GM12878 (cell line): ENCODE measurements around the gene HSPA12A. TPM values are rescaled to one million over a fixed set of nuclear protein-coding genes. Genes with fewer than 3 reads are reported as not detected.

ENCODE experiments used
- ATAC-seq: fragments of 200-7000 bp; cut with Tn5 transposase; 3 replicates; pipeline ENCODE4 v1.9.1; 2020; ENCODE audit warnings: mild to moderate bottlenecking, moderate library complexity
- BruUV-seq: library from RNA; stranded (reverse); fragments of 400-500 nt; replicated peaks from 2 replicates; lab custom pipeline; 2021; lab: Mats Ljungman, UMichigan
- CTCF ChIA-PET: fragments of 300-600 bp; sonication (Branson Sonifier 250); formaldehyde crosslinking; extraction: SDS; loops from one replicate; lab custom pipeline; 2021; ENCODE audit warnings: inconsistent platforms; lab: Yijun Ruan, JAX
- POLR2A ChIA-PET: fragments of 350-600 bp; formaldehyde crosslinking; extraction: SDS; loops from one replicate; lab custom pipeline; 2021; ENCODE audit warnings: inconsistent platforms; lab: Charles Lee
- RAD21 ChIA-PET: fragments of 300-600 bp; sonication (Branson Sonifier 250); formaldehyde crosslinking; loops from one replicate; lab custom pipeline; 2023; ENCODE audit warnings: antibody characterized with exemption; ENCODE audit not compliant: unreplicated experiment; lab: Charles Lee
- SMC1A ChIA-PET: fragments of 300-600 bp; sonication (Branson Sonifier 250); formaldehyde crosslinking; loops from one replicate; lab custom pipeline; 2023; ENCODE audit not compliant: unreplicated experiment, uncharacterized antibody; lab: Charles Lee
- DNase-seq: peaks from one replicate; pipeline ENCODE4 v3.0.0-alpha.2; 2011; ENCODE audit warnings: low read depth, low spot score
- FAIRE-seq: peaks from 3 replicates; lab custom pipeline; 2011; peaks lifted over from hg19 to GRCh38; lab: Jason Lieb, UNC
- H2AFZ ChIP-seq: 2 replicates; pipeline ENCODE4 v1.6.0; 2011; ENCODE audit warnings: low read depth, low read length, control low read depth; ENCODE audit not compliant: control insufficient read depth
- H3K27ac ChIP-seq: 2 replicates; pipeline ENCODE4 v1.5.1; 2011; ENCODE audit warnings: control low read depth; ENCODE audit not compliant: control insufficient read depth, insufficient read depth
- H3K27me3 ChIP-seq, 2 experiments: replicated peaks in 1 of 2; 2 replicates each; pipeline versions ENCODE4 v1.6.0 to v1.6.1; 2011; ENCODE audit warnings: low read length in 1 of 2; ENCODE audit not compliant: control insufficient read depth in 2 of 2, insufficient read depth in 2 of 2
- H3K36me3 ChIP-seq, 2 experiments: 2 replicates each; pipeline ENCODE4 v1.5.1; 2011; ENCODE audit warnings: low read length in 1 of 2; ENCODE audit not compliant: control insufficient read depth in 2 of 2, insufficient read depth in 2 of 2
- H3K4me1 ChIP-seq: 2 replicates; pipeline ENCODE4 v1.6.1; 2011; ENCODE audit warnings: mild to moderate bottlenecking, low read length, moderate library complexity, mixed read lengths; ENCODE audit not compliant: control insufficient read depth, insufficient read depth
- H3K4me2 ChIP-seq: 2 replicates; pipeline ENCODE4 v1.6.0; 2011; ENCODE audit warnings: control low read depth; ENCODE audit not compliant: control insufficient read depth, insufficient read depth
- H3K4me3 ChIP-seq: fragments of 200-600 bp; sonication (generic); 2 replicates; pipeline ENCODE4 v1.5.1; 2016
- H3K79me2 ChIP-seq: 2 replicates; pipeline ENCODE4 v1.6.0; 2011; ENCODE audit warnings: low read length; ENCODE audit not compliant: control insufficient read depth, insufficient read depth
- H3K9ac ChIP-seq: 2 replicates; pipeline ENCODE4 v1.8.0; 2011; ENCODE audit warnings: low read length, control low read depth, mixed read lengths; ENCODE audit not compliant: control insufficient read depth, insufficient read depth
- H3K9me3 ChIP-seq: replicated peaks from 3 replicates; pipeline ENCODE4 v1.5.1; 2011; ENCODE audit warnings: mild to moderate bottlenecking, low read length; ENCODE audit not compliant: control insufficient read depth, insufficient read depth
- H4K20me1 ChIP-seq: 2 replicates; pipeline ENCODE4 v1.6.0; 2011; ENCODE audit not compliant: control insufficient read depth, insufficient read depth
- BCL11A ChIP-seq: IDR thresholded peaks from 2 replicates; pipeline ENCODE4 v1.6.1; 2011; ENCODE audit warnings: low read depth, low read length
- DPF2 ChIP-seq: fragments of 450-650 bp; IDR thresholded peaks from 2 replicates; pipeline ENCODE4 v1.6.1; 2017; ENCODE audit warnings: mild to moderate bottlenecking
- ETV6 ChIP-seq, 2 experiments: fragments of 450-650 bp in 1 of 2; IDR thresholded peaks in 1 of 2; conservative IDR thresholded peaks in 1 of 2; 2 replicates each; pipeline ENCODE4 v1.6.1; 2014; ENCODE audit warnings: antibody characterized with exemption in 1 of 2, borderline replicate concordance in 1 of 2, low read depth in 1 of 2, mild to moderate bottlenecking in 1 of 2, moderate library complexity in 1 of 2
- GATAD2B ChIP-seq: fragments of 450-650 bp; conservative IDR thresholded peaks from 2 replicates; pipeline ENCODE4 v1.6.1; 2017; ENCODE audit warnings: low read depth, mild to moderate bottlenecking, moderate library complexity
- KDM1A ChIP-seq: fragments of 200-600 bp; sonication (generic); IDR thresholded peaks from 2 replicates; pipeline ENCODE4 v1.6.1; 2016; ENCODE audit warnings: borderline replicate concordance
- KLF5 ChIP-seq: fragments of 450-650 bp; IDR thresholded peaks from 2 replicates; pipeline ENCODE4 v1.6.1; 2014; ENCODE audit warnings: mild to moderate bottlenecking; ENCODE audit not compliant: partially characterized antibody
- MYB ChIP-seq: fragments of 150-350 bp; IDR thresholded peaks from 2 replicates; pipeline ENCODE4 v1.6.1; 2014; ENCODE audit warnings: mild to moderate bottlenecking, low read depth, low read length, borderline replicate concordance
- NR2C2 ChIP-seq: IDR thresholded peaks from 2 replicates; pipeline ENCODE4 v1.6.1; 2011; ENCODE audit warnings: borderline replicate concordance, low read depth; ENCODE audit not compliant: control insufficient read depth, insufficient read length
- NR2F1 ChIP-seq: fragments of 450-650 bp; conservative IDR thresholded peaks from 2 replicates; pipeline ENCODE4 v1.6.1; 2017; ENCODE audit warnings: mild to moderate bottlenecking
- POU2F2 ChIP-seq: IDR thresholded peaks from 3 replicates; pipeline ENCODE4 v1.6.1; 2011; ENCODE audit warnings: low read depth, mild to moderate bottlenecking, low read length, borderline replicate concordance
- TCF3 ChIP-seq: IDR thresholded peaks from 2 replicates; pipeline ENCODE4 v1.6.1; 2012; ENCODE audit warnings: low read depth, mild to moderate bottlenecking, low read length, borderline replicate concordance; ENCODE audit not compliant: insufficient read depth
- USF2 ChIP-seq: IDR thresholded peaks from 2 replicates; pipeline ENCODE4 v1.6.1; 2011; ENCODE audit warnings: low read depth, low read length, improper control_type of control experiment, borderline replicate concordance
- WGBS: methylation state at CpG from one replicate; pipeline ENCODE4 v1.1.6; 2016; ENCODE audit warnings: low lambda C conversion rate; ENCODE audit not compliant: insufficient replicate concordance, insufficient coverage; ENCODE audit errors: missing lambda C conversion rate; 5-methylcytosine and 5-hydroxymethylcytosine counted together
- in situ Hi-C: fragments of 300-500 bp; cut with MboI; formaldehyde crosslinking; loops from 9 replicates; pipeline ENCODE4 v1.14.3; 2018; ENCODE audit warnings: mixed read lengths
- intact Hi-C: fragments of 100-400 bp; cut with micrococcal nuclease; formaldehyde crosslinking; loops from one replicate; pipeline ENCODE4 v1.14.2; 2022; ENCODE audit not compliant: unreplicated experiment
- polyA plus RNA-seq, 11 experiments: library from polyadenylated mRNA; depleted of rRNA in 4 of 11; unstranded in 6 of 11; stranded (reverse) in 5 of 11; fragments of >200 nt; fragmentation: Nextera tagmentation in 4 of 11; fragmentation: Illumina TruSeq in 1 of 11; extraction: Ambion mirVana in 4 of 11; extraction: Trizol in 1 of 11; gene quantifications; 1 replicate in 1 of 11; 2 replicates in 10 of 11; pipeline versions ENCODE4 v1.2.1 to v1.2.3, GENCODE V29; 2011 to 2016; ENCODE audit warnings: inconsistent platforms in 2 of 11, missing spikeins in 2 of 11, low read depth in 1 of 11
- total RNA-seq, 4 experiments: library from RNA; depleted of rRNA in 3 of 4; stranded (reverse); fragments of >200 nt in 3 of 4; fragmentation: Illumina TruSeq in 1 of 4; extraction: Trizol in 1 of 4; gene quantifications; 2 replicates each; pipeline versions ENCODE4 v1.2.1 to v1.2.3, GENCODE V29; 2013 to 2021
- TF ChIP-seq, protein P1 (sequence below): IDR thresholded peaks from 2 replicates; pipeline ENCODE4 v1.6.1; 2011; ENCODE audit warnings: low read depth, mild to moderate bottlenecking, low read length, moderate library complexity, borderline replicate concordance; ENCODE audit errors: extremely low read depth
- TF ChIP-seq, protein P2 (sequence below), 3 experiments: IDR thresholded peaks in 2 of 3; conservative IDR thresholded peaks in 1 of 3; 2 replicates each; pipeline ENCODE4 v1.5.1; 2011; ENCODE audit warnings: low read depth in 3 of 3, low read length in 3 of 3, mild to moderate bottlenecking in 3 of 3, control low read depth in 2 of 3, moderate library complexity in 2 of 3, inconsistent platforms in 1 of 3, mixed read lengths in 1 of 3; ENCODE audit not compliant: control insufficient read depth in 2 of 3, insufficient read depth in 1 of 3; ENCODE audit errors: extremely low read depth in 1 of 3

Gene HSPA12A
- total and polyA plus RNA-seq, 10 of the 15 experiments (the other 5 are each of a cell fraction or from before 2014, with no cell fraction given), result 0.90 to 20.2 (median 2.8) TPM

DNA sequence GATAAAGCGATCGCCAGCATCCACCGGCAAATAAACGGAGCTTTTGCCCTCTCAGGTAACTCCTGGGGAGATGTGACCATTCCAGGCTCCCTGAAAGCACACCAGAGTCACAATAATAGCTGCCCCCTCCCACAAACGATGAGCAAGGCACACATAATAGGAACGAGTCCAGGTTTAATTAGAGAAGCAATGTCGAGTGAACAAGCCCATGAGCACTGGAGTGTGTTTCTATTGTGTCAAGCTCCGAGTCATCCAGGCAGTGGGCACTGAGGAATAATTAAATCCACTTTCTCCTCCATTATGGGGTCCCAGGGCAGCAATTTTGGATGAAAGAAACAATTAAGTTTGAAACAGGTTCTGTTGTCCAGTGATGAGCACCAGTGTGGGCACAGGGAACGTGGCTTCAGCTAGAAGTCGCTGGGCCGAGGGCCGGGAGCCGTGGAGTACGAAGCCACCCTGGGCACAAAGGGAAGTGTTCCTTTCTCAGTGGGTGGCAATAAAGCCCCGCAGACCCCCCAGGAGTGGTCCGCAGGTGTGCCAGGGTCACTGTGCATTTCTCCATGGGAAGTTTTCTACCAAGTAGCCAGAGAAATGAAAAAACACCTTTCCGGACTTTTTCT lies 109.7 kb downstream of the HSPA12A start:
- Histone ChIP-seq H3K9me3 (no peaks in the 10 kb centered on the region), H3K4me2 (no peak overlapping the region), H3K79me2 (no peaks in the 10 kb centered on the region), H3K27ac (no peak overlapping the region), H3K4me3 (no peak overlapping the region), H3K4me1 (no peaks in the 10 kb centered on the region), H4K20me1 (no peaks in the 10 kb centered on the region), H2AFZ (no peak overlapping the region), H3K9ac (no peak overlapping the region), H3K36me3 (no peaks in the 10 kb centered on the region), H3K27me3 (no peaks in the 10 kb centered on the region)
- intact Hi-C loops, result no loop called here
- no peak for DNase-seq
- ATAC-seq, result no peak
- ChIA-PET SMC1A (no interaction called here), RAD21 (no interaction called here), CTCF (no interaction called here), POLR2A (no interaction called here)
- TF ChIP-seq TCF3, result no peak
- TF ChIP-seq, protein P1, sequence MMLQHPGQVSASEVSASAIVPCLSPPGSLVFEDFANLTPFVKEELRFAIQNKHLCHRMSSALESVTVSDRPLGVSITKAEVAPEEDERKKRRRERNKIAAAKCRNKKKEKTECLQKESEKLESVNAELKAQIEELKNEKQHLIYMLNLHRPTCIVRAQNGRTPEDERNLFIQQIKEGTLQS, result no peak
- no peak for TF ChIP-seq ETV6 (conservative IDR thresholded peaks at IDR 0.05 in 1 of 2, IDR thresholded peaks at IDR 0.05 in 1 of 2; ENCODE audit: borderline replicate concordance in 1 of 2, low read depth in 1 of 2)
- TF ChIP-seq, protein P2, sequence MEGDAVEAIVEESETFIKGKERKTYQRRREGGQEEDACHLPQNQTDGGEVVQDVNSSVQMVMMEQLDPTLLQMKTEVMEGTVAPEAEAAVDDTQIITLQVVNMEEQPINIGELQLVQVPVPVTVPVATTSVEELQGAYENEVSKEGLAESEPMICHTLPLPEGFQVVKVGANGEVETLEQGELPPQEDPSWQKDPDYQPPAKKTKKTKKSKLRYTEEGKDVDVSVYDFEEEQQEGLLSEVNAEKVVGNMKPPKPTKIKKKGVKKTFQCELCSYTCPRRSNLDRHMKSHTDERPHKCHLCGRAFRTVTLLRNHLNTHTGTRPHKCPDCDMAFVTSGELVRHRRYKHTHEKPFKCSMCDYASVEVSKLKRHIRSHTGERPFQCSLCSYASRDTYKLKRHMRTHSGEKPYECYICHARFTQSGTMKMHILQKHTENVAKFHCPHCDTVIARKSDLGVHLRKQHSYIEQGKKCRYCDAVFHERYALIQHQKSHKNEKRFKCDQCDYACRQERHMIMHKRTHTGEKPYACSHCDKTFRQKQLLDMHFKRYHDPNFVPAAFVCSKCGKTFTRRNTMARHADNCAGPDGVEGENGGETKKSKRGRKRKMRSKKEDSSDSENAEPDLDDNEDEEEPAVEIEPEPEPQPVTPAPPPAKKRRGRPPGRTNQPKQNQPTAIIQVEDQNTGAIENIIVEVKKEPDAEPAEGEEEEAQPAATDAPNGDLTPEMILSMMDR (IDR thresholded peaks at IDR 0.05 in 2 of 3, conservative IDR thresholded peaks at IDR 0.05 in 1 of 3; ENCODE audit: control insufficient read depth in 2 of 3, extremely low read depth in 1 of 3, insufficient read depth in 1 of 3, low read depth in 3 of 3, low read length in 3 of 3), result no peak
- TF ChIP-seq MYB, result no peak
- no peak for TF ChIP-seq USF2
- no peak for TF ChIP-seq NR2C2
- TF ChIP-seq NR2F1, result no peak
- TF ChIP-seq KDM1A, result no peak
- TF ChIP-seq POU2F2, result no peak
- no peak for TF ChIP-seq BCL11A
- no peak for TF ChIP-seq GATAD2B
- TF ChIP-seq DPF2, result no peak
- no peak for TF ChIP-seq KLF5
- 32% methylated on average over 17 of the region's 17 CpGs for WGBS
- in situ Hi-C loops, result no loop called here
- BruUV-seq, result no TSS peak
- FAIRE-seq, result no peak
